Smooth muscle cell (in vitro differentiated cells): ENCODE results near the gene GLI3. TPM values are rescaled to one million over a fixed set of nuclear protein-coding genes. Genes with fewer than 3 reads are reported as not detected.

Experiments used
- DNase-seq: peaks from one replicate; lab custom pipeline; 2025; ENCODE audit not compliant: unreplicated experiment; lab: John Stamatoyannopoulos, UW
- H2AFZ ChIP-seq: fragments of 200-600 bp; sonication (generic); 2 replicates; pipeline ENCODE4 v1.6.0; 2016; ENCODE audit warnings: antibody characterized with exemption, low read depth, mild to moderate bottlenecking
- H3F3A ChIP-seq: fragments of 200-600 bp; sonication (generic); 2 replicates; pipeline ENCODE4 v1.6.0; 2017; ENCODE audit warnings: antibody characterized with exemption, low read depth
- H3K27ac ChIP-seq: fragments of 200-600 bp; sonication (generic); 2 replicates; pipeline ENCODE4 v1.5.1; 2016; ENCODE audit warnings: low read depth, mild to moderate bottlenecking
- H3K27me3 ChIP-seq: fragments of 200-600 bp; sonication (generic); 2 replicates; pipeline ENCODE4 v1.6.1; 2016; ENCODE audit warnings: low read depth, mild to moderate bottlenecking
- H3K36me3 ChIP-seq: fragments of 200-600 bp; sonication (generic); 2 replicates; pipeline ENCODE4 v1.5.1; 2016; ENCODE audit warnings: low read depth
- H3K4me1 ChIP-seq: fragments of 200-600 bp; sonication (generic); 2 replicates; pipeline ENCODE4 v1.5.1; 2016; ENCODE audit warnings: low read depth
- H3K4me2 ChIP-seq: fragments of 200-600 bp; sonication (generic); 2 replicates; pipeline ENCODE4 v1.6.0; 2016; ENCODE audit warnings: mild to moderate bottlenecking
- H3K4me3 ChIP-seq: fragments of 200-600 bp; sonication (generic); 2 replicates; pipeline ENCODE4 v1.5.1; 2016; ENCODE audit warnings: mild to moderate bottlenecking
- H3K79me2 ChIP-seq: fragments of 200-600 bp; sonication (generic); 2 replicates; pipeline ENCODE4 v1.6.0; 2016; ENCODE audit warnings: low read depth, mild to moderate bottlenecking
- H3K9ac ChIP-seq: fragments of 200-600 bp; sonication (generic); 2 replicates; pipeline ENCODE4 v1.6.0; 2016; ENCODE audit warnings: low read depth
- H3K9me3 ChIP-seq: fragments of 200-600 bp; sonication (generic); replicated peaks from 2 replicates; pipeline ENCODE4 v1.5.1; 2016; ENCODE audit warnings: low read depth
- H4K20me1 ChIP-seq: fragments of 200-600 bp; sonication (generic); 2 replicates; pipeline ENCODE4 v1.6.0; 2016; ENCODE audit warnings: low read depth
- WGBS: methylation state at CpG from one replicate; pipeline ENCODE4 v1.1.7; 2016; ENCODE audit warnings: low lambda C conversion rate; 5-methylcytosine and 5-hydroxymethylcytosine counted together
- polyA plus RNA-seq: library from polyadenylated mRNA; unstranded; fragments of >200 nt; fragmentation: Nextera tagmentation; extraction: Ambion mirVana; gene quantifications from 2 replicates; pipeline ENCODE4 v1.2.1, GENCODE V29; 2016
- total RNA-seq: library from RNA; depleted of rRNA; stranded (reverse); fragments of >200 nt; gene quantifications from 2 replicates; pipeline ENCODE4 v1.2.3, GENCODE V29; 2014
- TF ChIP-seq, protein P1 (sequence below): fragments of 200-600 bp; sonication (generic); IDR thresholded peaks from 2 replicates; pipeline ENCODE4 v1.5.1; 2017; ENCODE audit warnings: borderline replicate concordance, mild to moderate bottlenecking, antibody characterized with exemption; ENCODE audit not compliant: insufficient read depth, poor library complexity, severe bottlenecking

GLI3 gene
- total and polyA plus RNA-seq, 2 experiments from 2014 or later, result 31.1 to 70.4 TPM

GRCh38 chr7:42012313-42012712 lies 224.7 kb downstream of the GLI3 start:
- no peak for DNase-seq
- H3K4me3 ChIP-seq, result no peak overlapping the region
- H3K9me3 ChIP-seq, result no peaks in the 10 kb centered on the region
- H3K9ac ChIP-seq, result no peak overlapping the region
- H3K27ac ChIP-seq, result no peak overlapping the region
- H3K27me3 ChIP-seq, result no peaks in the 10 kb centered on the region
- H3F3A ChIP-seq, result peaks cover 13% of the 10 kb centered on the region
- H3K4me2 ChIP-seq, result no peak overlapping the region
- H2AFZ ChIP-seq, result no peak overlapping the region
- TF ChIP-seq, protein P1, sequence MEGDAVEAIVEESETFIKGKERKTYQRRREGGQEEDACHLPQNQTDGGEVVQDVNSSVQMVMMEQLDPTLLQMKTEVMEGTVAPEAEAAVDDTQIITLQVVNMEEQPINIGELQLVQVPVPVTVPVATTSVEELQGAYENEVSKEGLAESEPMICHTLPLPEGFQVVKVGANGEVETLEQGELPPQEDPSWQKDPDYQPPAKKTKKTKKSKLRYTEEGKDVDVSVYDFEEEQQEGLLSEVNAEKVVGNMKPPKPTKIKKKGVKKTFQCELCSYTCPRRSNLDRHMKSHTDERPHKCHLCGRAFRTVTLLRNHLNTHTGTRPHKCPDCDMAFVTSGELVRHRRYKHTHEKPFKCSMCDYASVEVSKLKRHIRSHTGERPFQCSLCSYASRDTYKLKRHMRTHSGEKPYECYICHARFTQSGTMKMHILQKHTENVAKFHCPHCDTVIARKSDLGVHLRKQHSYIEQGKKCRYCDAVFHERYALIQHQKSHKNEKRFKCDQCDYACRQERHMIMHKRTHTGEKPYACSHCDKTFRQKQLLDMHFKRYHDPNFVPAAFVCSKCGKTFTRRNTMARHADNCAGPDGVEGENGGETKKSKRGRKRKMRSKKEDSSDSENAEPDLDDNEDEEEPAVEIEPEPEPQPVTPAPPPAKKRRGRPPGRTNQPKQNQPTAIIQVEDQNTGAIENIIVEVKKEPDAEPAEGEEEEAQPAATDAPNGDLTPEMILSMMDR, result no peak
- H3K79me2 ChIP-seq, result peaks cover 4% of the 10 kb centered on the region
- H3K4me1 ChIP-seq, result no peaks in the 10 kb centered on the region
- WGBS, result 71% methylated on average over 3 of the region's 3 CpGs
- H3K36me3 ChIP-seq, result peaks cover 9% of the 10 kb centered on the region
- H4K20me1 ChIP-seq, result peaks cover 67% of the 10 kb centered on the region

DNA sequence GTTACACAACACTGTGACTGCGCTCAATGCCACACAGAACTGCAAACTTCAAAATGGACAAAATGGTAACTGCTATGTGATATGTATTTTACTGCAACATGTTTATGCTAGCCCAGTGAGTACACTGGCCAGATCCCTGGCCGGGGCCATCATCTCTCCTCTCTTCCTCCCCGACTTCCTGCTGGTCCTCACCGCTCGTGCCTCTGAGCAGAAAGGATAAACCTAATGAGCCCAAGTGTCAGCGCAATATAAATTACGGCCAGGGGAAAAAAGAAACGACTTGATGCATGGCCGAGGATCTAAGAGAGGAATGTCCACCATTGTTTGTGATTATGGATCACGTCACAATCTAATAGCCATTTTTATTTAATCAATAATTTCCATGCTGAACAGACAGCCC lies 225.2 kb downstream of the GLI3 start:
- H3K27ac ChIP-seq, result no peak overlapping the region
- H3K79me2 ChIP-seq, result peaks cover 4% of the 10 kb centered on the region
- 81% methylated on average over 10 of the region's 10 CpGs for WGBS
- no peak overlapping the region for H3K4me2 ChIP-seq
- H3K36me3 ChIP-seq, result peaks cover 9% of the 10 kb centered on the region
- peaks cover 13% of the 10 kb centered on the region for H3F3A ChIP-seq
- no peak overlapping the region for H3K4me3 ChIP-seq
- H3K27me3 ChIP-seq, result no peaks in the 10 kb centered on the region
- no peaks in the 10 kb centered on the region for H3K9me3 ChIP-seq
- H2AFZ ChIP-seq, result no peak overlapping the region
- peaks cover 71% of the 10 kb centered on the region for H4K20me1 ChIP-seq
- no peaks in the 10 kb centered on the region for H3K4me1 ChIP-seq
- TF ChIP-seq, protein P1, result no peak
- H3K9ac ChIP-seq, result no peak overlapping the region
- no peak for DNase-seq

GRCh38 chr7:42010751-42011150 lies 226.3 kb downstream of the GLI3 start:
- Histone ChIP-seq H3K79me2 (peaks cover 4% of the 10 kb centered on the region), H3K36me3 (peaks cover 9% of the 10 kb centered on the region), H3F3A (peaks cover 13% of the 10 kb centered on the region), H3K4me3 (no peak overlapping the region), H3K4me1 (no peaks in the 10 kb centered on the region), H3K9ac (no peak overlapping the region), H2AFZ (no peak overlapping the region), H3K4me2 (no peak overlapping the region), H4K20me1 (peaks cover 82% of the 10 kb centered on the region), H3K27me3 (no peaks in the 10 kb centered on the region), H3K27ac (no peak overlapping the region), H3K9me3 (no peaks in the 10 kb centered on the region)
- TF ChIP-seq, protein P1, result no peak
- no peak for DNase-seq

DNA sequence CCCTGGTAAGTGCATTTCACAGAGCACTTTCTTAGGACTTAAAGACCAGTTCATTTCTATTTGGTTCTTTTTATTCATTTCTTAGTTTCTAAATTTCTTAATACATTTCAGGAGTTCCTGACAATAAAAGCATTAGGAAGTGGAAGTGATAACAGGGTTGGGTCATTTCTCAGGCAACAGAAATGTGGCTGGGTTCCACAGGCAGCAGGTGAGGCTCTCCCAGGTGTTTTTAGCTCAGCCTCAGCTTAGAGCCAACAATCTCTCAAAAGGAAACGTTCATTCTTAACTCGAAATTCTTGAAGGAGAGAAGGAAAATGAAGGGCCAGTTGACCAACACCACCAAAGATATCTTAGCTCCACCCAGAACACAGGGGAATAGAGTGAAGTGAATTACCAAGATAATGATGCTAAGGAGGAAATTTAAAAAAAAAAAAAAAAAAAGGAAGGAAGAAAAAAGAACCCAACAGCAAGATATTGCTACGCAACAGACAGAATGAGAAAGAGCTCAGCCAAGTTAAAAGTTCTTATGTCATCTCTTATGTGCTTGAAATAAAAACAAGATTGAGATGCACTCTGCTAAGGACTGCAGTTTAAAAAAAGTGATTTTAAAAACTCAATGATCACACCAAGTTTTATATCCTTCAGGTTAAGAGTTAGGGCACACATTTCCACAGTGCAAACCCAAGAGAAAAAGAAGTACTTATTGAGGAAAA lies 230.1 kb downstream of the GLI3 start:
- peaks cover 4% of the 10 kb centered on the region for H3K79me2 ChIP-seq
- H3K27me3 ChIP-seq, result no peaks in the 10 kb centered on the region
- H3K9ac ChIP-seq, result no peak overlapping the region
- H4K20me1 ChIP-seq, result peaks cover 63% of the 10 kb centered on the region
- 87% methylated on average over 3 of the region's 3 CpGs for WGBS
- H3K9me3 ChIP-seq, result no peaks in the 10 kb centered on the region
- no peak overlapping the region for H3K4me2 ChIP-seq
- H3K36me3 ChIP-seq, result peaks cover 18% of the 10 kb centered on the region
- DNase-seq, result no peak
- no peak overlapping the region for H3K27ac ChIP-seq
- TF ChIP-seq, protein P1, result no peak
- peaks cover 7% of the 10 kb centered on the region for H3F3A ChIP-seq
- no peaks in the 10 kb centered on the region for H3K4me1 ChIP-seq
- H3K4me3 ChIP-seq, result no peak overlapping the region
- H2AFZ ChIP-seq, result no peak overlapping the region
